Measurements from ENCODE around the gene CABCOCO1. TPM values are rescaled to one million over a fixed set of nuclear protein-coding genes. Genes with fewer than 3 reads are reported as not detected.

The CABCOCO1 gene
- total and polyA plus RNA-seq, 9 of the 15 experiments (the other 6 are each of a cell fraction or from before 2014, with no cell fraction given): 0.04 TPM; not detected in 8

GRCh38 chr10:61760943-61761824 lies 98.5 kb downstream of the CABCOCO1 start (continued):
- TF ChIP-seq ZNF639 (CRISPR knock-in tag; conservative IDR thresholded peaks at IDR 0.05 in 1 of 2, IDR thresholded peaks at IDR 0.05 in 1 of 2): peak in 1 of 2 experiments; percentile 65; a peak in 1 of 4 replicates

GRCh38 chr10:61761825-61762217 lies 99.1 kb downstream of the CABCOCO1 start:
- Histone ChIP-seq H3K9me1 (ENCODE audit: control insufficient read depth, insufficient read depth, low read length) (no peaks in the 10 kb centered on the region), H3K9ac (ENCODE audit: insufficient read depth in 1 of 2, low read depth in 2 of 2, low read length in 2 of 2) (peak overlapping the region in 1 of 2 experiments; percentile 72; a peak in 2 of 4 replicates), H3K79me2 (ENCODE audit: control insufficient read depth, insufficient read depth, low read length) (peaks cover 26% of the 10 kb centered on the region; the same call in 1 of the 3 replicates), H3K4me2 (ENCODE audit: insufficient read depth, low read length) (peak overlapping the region; percentile 37), H3K27ac (ENCODE audit: extremely low read depth, low read depth, low read length) (peak overlapping the region; percentile 43), H3K27me3 (ENCODE audit: control insufficient read depth in 2 of 2, insufficient read depth in 2 of 2, low read length in 2 of 2) (no peaks in the 10 kb centered on the region; a peak in 1 of 5 replicates), H3K9me3 (replicated peaks; ENCODE audit: control insufficient read depth, insufficient read depth, low read depth, low read length) (no peaks in the 10 kb centered on the region; the same call in 1 of the 2 replicates), H4K20me1 (replicated peaks; ENCODE audit: control insufficient read depth, insufficient read depth, low read length) (no peaks in the 10 kb centered on the region), H3K4me1 (replicated peaks in 1 of 2; ENCODE audit: control insufficient read depth in 2 of 2, insufficient read depth in 2 of 2, low read length in 2 of 2) (peaks cover 0 to 76% of the 10 kb centered on the region in 2 experiments; a peak in 4 of 5 replicates), H3K4me3 (no peak overlapping the region), H3K36me3 (ENCODE audit: control insufficient read depth, insufficient read depth, low read length) (no peaks in the 10 kb centered on the region; the same call in 2 of the 3 replicates), H2AFZ (ENCODE audit: low read depth, low read length) (peak overlapping the region; percentile 80)
- DNase-seq (ENCODE audit: extremely low read depth in 1 of 4, low spot score in 3 of 4) (no peak), ATAC-seq (no peak), FAIRE-seq (no peak)
- intact Hi-C loops (cut with micrococcal nuclease) (no loop called here), in situ Hi-C loops (cut with MboI) (loop anchor here (25.0 kb wide), 1 partner anchor 1350 kb away; no protein-coding TSS in a partner anchor)
- BruUV-seq (replicated peaks): no TSS peak
- ChIA-PET CTCF (ENCODE audit: low intra/inter-chr PET ratio) (no interaction called here), POLR2A (interaction anchor here (0.8 to 7.2 kb wide), 5 partner anchors 10 to 1702 kb away, joined by 3 to 80 read pairs (median 7); no protein-coding TSS in a partner anchor)
- WGBS (ENCODE audit: insufficient coverage, low coverage, missing lambda C conversion rate): 18% methylated on average over 3 of the region's 3 CpGs
- TF ChIP-seq NFRKB (IDR thresholded peaks at IDR 0.05; ENCODE audit: low read depth) (no peak), RAD21 (CRISPR knock-in tag; conservative IDR thresholded peaks at IDR 0.05 in 1 of 2, IDR thresholded peaks at IDR 0.05 in 1 of 2) (no peak), MXD1 (CRISPR knock-in tag; IDR thresholded peaks at IDR 0.05; ENCODE audit: borderline replicate concordance, poor library complexity, severe bottlenecking) (no peak), ZNF41 (CRISPR knock-in tag; conservative IDR thresholded peaks at IDR 0.05) (no peak), BRD9 (IDR thresholded peaks at IDR 0.05; ENCODE audit: low read depth, partially characterized antibody) (no peak), CGGBP1 (CRISPR knock-in tag; IDR thresholded peaks at IDR 0.05) (no peak), THAP7 (CRISPR knock-in tag; IDR thresholded peaks at IDR 0.05) (no peak)

All from K562 (cell line).